ENCODE results near the gene HRAS.

Gene HRAS

DNA sequence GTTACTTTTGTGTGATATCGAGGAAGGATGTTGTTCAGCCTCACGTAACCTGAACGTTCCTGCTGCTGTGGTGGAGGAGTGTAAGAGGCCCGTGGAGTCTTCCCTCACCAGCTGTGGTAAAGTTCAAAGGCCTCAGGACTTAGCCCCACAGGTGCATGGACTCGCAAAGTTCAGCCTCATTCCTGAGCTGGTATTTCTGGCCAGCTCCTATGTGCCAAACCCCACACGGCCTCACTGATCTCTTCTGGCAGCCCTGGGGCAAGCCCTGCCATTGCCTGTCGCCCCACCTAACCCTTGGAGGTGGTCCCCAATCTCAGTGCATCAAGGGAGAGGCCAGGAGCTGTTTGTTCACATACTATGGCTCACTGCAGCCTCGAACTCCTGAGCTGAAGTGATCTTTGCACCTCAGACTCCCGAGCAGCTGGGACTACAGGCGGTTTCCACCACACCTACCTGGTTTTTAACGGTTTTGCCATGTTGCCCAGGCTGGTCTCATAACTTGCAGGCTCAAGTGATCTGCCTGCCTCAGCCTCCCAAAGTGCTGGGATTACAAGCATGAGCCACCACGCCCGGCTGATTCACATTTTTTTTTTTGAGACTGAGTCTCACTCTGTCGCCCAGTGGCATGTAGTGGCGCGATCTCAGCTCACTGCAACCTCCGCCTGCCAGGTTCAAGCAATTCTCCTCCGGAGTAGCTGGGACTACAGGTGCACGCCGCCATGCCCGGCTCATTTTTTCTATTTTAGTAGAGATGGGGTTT lies 43.1 kb upstream of the HRAS start:
- intact Hi-C loops (cut with DNase I; ENCODE audit: low total_unique reads), result loop anchor here (5.0 to 10.0 kb wide), 2 partner anchors 34 to 226 kb away; partner anchors contain the start of genes PIDD1 and RPLP2
- peak overlapping the region in 1 of 2 donors; percentile 89 for H3K4me3 ChIP-seq

DNA sequence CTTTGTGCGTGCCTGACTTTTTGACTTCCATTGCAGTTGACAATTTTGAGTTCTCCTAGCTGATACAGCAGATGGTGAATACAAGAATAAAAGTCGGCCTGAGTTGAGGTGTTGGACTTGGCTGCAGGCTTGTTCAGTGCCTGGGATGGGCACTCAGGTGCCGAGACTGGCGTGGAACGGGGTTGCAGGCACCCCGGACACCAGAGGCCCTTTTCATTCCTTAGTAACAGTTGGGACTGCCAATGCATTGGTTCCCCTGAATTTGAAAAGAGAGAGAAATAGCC lies 42.2 kb upstream of the HRAS start:
- peaks cover 0 to 53% (median 44%) of the 10 kb centered on the region in 4 donors for H3K4me1 ChIP-seq
- H3K9me3 ChIP-seq, result no peaks in the 10 kb centered on the region
- intact Hi-C loops (cut with DNase I; ENCODE audit: low total_unique reads), result loop anchor here (5.0 to 10.0 kb wide), 2 partner anchors 35 to 227 kb away; partner anchors contain the start of genes PIDD1 and RPLP2
- TF ChIP-seq, protein P1, sequence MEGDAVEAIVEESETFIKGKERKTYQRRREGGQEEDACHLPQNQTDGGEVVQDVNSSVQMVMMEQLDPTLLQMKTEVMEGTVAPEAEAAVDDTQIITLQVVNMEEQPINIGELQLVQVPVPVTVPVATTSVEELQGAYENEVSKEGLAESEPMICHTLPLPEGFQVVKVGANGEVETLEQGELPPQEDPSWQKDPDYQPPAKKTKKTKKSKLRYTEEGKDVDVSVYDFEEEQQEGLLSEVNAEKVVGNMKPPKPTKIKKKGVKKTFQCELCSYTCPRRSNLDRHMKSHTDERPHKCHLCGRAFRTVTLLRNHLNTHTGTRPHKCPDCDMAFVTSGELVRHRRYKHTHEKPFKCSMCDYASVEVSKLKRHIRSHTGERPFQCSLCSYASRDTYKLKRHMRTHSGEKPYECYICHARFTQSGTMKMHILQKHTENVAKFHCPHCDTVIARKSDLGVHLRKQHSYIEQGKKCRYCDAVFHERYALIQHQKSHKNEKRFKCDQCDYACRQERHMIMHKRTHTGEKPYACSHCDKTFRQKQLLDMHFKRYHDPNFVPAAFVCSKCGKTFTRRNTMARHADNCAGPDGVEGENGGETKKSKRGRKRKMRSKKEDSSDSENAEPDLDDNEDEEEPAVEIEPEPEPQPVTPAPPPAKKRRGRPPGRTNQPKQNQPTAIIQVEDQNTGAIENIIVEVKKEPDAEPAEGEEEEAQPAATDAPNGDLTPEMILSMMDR (IDR thresholded peaks at IDR 0.05), result no peak
- no peaks in the 10 kb centered on the region for H3K27me3 ChIP-seq
- DNase-seq, result no peak
- H3K27ac ChIP-seq, result peak overlapping the region in 1 of 2 donors; percentile 83
- peaks cover 10 to 13% (median 12%) of the 10 kb centered on the region in 3 donors for H3K36me3 ChIP-seq
- peak overlapping the region; percentile 78 to 89 for H3K4me3 ChIP-seq

More for the DNA sequence above, 43.1 kb upstream of the HRAS start:
- TF ChIP-seq, protein P1 (IDR thresholded peaks at IDR 0.05), result no peak
- Histone ChIP-seq H3K9me3 (no peaks in the 10 kb centered on the region), H3K4me1 (peaks cover 0 to 53% (median 44%) of the 10 kb centered on the region in 4 donors), H3K27ac (no peak overlapping the region), H3K36me3 (peaks cover 19 to 22% (median 21%) of the 10 kb centered on the region in 3 donors), H3K27me3 (no peaks in the 10 kb centered on the region)
- DNase-seq, result no peak

DNA sequence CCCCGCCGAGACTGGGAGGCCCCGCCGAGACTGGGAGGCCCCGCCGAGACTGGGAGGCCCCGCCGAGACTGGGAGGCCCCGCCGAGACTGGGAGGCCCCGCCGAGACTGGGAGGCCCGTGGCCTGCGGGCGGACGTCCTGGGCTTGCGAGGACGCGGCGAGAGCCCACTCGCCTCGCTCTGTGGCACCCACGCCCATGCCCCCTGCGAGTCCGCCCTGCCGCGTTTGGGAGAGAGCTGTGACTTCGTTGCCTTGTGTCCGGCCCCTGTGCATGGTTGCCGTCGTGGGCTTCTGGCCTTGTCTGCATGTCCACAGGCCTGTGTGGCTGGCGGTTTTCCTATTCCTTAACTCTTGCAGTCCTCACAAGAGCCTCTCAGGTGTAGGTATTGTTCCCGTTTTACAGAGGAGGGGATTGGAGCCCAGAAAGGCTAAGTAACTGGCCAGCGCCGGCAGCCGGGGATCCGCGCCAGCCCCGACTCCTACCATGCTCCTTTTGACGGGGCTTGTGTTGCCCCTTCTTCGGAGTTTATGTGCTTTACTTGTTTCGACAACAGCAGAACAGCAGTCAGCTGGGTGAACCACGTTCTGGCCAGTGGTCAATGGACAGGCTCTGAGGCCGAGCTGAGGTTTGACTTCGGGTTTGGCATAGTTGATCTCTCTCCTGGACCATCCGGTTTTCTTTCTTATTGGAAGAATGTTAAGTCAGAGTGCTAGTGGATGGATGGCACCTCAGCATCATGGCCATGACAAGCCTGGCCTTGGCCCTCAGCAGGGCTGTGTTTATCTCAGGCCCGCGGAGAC lies 41.6 kb upstream of the HRAS start:
- Histone ChIP-seq H3K27ac (peak overlapping the region; percentile 83 to 87), H3K27me3 (no peaks in the 10 kb centered on the region), H3K9me3 (no peaks in the 10 kb centered on the region), H3K4me1 (peaks cover 0 to 53% (median 44%) of the 10 kb centered on the region in 4 donors), H3K4me3 (peak overlapping the region; percentile 78 to 89), H3K36me3 (peaks cover 4 to 8% (median 7%) of the 10 kb centered on the region in 3 donors)
- TF ChIP-seq, protein P1 (IDR thresholded peaks at IDR 0.05), result no peak
- no peak for DNase-seq
- intact Hi-C loops (cut with DNase I; ENCODE audit: low total_unique reads), result loop anchor here (5.0 to 10.0 kb wide), 2 partner anchors 35 to 228 kb away; partner anchors contain the start of genes PIDD1 and RPLP2

DNA sequence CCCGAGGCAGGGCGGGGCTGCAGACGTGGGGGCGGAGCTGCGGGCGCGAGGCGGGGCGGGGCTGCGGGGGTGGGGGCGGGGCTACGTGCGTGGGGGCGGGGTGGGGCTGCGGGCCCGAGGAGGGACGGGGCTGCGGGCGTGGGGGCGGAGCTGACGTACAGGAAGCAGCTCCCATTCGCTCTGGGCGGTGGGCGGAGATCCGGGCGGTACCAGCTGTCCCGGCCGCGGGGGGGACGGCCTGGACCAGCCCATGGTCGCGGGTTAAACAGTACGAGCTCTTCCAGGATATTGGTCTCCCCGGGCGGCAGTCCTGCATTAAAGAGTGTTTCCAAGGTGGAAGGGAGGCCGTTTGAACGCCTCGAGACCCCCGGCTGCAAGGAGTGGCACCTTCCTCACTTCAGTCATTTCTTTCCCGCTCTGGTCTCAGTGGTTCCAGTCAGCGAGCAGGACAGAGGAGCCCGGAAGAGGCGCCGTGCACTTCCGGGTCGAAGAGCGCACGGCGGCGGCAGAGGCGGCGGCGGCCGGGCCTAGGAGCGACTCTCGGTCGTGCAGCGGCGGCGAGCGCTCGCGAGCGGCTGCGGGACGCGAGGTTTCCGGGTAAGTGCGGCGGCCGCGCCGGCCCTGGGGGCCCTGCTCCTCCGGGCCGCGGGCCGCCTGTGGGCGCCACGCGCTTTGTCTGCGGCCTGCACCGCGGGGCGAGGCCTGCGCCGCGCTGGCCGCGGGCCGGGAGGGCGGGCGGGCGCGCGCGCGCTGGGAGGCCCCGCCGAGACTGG lies 40.8 kb upstream of the HRAS start, which contains the start of gene PHRF1:
Gene PHRF1 (plus strand): TSS at position 475 of the 773 bp plus-strand sequence. CDS start 5,043 bp downstream, outside the sequence.
- H3K9me3 ChIP-seq, result no peaks in the 10 kb centered on the region
- H3K27ac ChIP-seq, result peak within 1 kb of the TSS; percentile 83 to 87
- H3K27me3 ChIP-seq, result no peaks in the 10 kb centered on the region
- peak within 1 kb of the TSS; percentile 78 to 89 for H3K4me3 ChIP-seq
- DNase-seq, result peak; percentile 95 to 98
- H3K36me3 ChIP-seq, result no peaks in the 10 kb centered on the region
- intact Hi-C loops (cut with DNase I; ENCODE audit: low total_unique reads), result loop anchor here (5.0 to 10.0 kb wide), 2 partner anchors 36 to 229 kb away; partner anchors contain the start of genes PIDD1 and RPLP2
- peaks cover 0 to 50% (median 42%) of the 10 kb centered on the region in 4 donors for H3K4me1 ChIP-seq
- TF ChIP-seq, protein P1 (IDR thresholded peaks at IDR 0.05), result peak in 1 of 2 experiments; percentile 31
